Retinal pigment epithelial cell (primary cell): ENCODE data around the gene RC3H2.
"Not testable (repeated sequence)": the region's sequence is repeated elsewhere in the genome, so short reads cannot be mapped to it uniquely, and the experiment has no call there.

Experiments
- DNase-seq: peaks from one replicate; pipeline ENCODE4 v3.0.0-alpha.2; 2010; ENCODE audit warnings: low read depth
- H3K4me3 ChIP-seq: 2 replicates; pipeline ENCODE4 v1.5.1; 2011; ENCODE audit warnings: mild to moderate bottlenecking, low read length, control low read depth, moderate library complexity
- CTCF ChIP-seq: conservative IDR thresholded peaks from 2 replicates; pipeline ENCODE4 v1.5.1; 2011; ENCODE audit warnings: low read depth, low read length, control low read depth, inconsistent platforms

RC3H2 gene

GRCh38 chr9:122860319-122861142 is 44.6 kb downstream of the RC3H2 start:
- H3K4me3 ChIP-seq, result no peak overlapping the region
- DNase-seq, result no peak
- TF ChIP-seq CTCF, result no peak

- TF ChIP-seq CTCF, result no peak
- no peak overlapping the region for H3K4me3 ChIP-seq
- DNase-seq, result no peak
Observed at GRCh38 chr9:122857815-122858214, 47.3 kb downstream of the RC3H2 start.

DNA sequence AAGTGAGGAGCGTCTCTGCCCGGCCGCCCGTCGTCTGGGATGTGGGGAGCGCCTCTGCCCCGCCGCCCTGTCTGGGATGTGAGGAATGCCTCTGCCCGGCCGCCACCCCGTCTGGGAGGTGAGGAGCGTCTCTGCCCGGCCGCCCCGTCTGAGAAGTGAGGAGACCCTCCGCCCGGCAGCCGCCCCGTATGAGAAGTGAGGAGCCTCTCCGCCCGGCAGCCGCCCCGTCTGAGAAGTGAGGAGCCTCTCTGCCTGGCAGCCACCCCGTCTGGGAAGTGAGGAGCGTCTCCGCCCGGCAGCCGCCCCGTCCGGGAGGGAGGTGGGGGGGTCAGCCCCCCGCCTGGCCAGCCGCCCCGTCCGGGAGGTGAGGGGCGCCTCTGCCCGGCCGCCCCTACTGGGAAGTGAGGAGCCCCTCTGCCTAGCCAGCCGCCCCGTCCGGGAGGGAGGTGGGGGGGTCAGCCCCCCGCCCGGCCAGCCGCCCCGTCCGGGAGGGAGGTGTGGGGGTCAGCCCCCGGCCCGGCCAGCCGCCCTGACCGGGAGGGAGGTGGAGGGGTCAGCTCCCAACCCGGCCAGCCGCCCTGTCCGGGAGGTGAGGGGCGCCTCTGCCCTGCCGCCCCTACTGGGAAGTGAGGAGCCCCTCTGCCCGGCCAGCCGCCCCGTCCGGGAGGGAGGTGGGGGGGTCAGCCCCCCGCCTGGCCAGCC is 52.9 kb downstream of the RC3H2 start:
- DNase-seq, H3K4me3 ChIP-seq: not testable (repeated sequence)

DNA sequence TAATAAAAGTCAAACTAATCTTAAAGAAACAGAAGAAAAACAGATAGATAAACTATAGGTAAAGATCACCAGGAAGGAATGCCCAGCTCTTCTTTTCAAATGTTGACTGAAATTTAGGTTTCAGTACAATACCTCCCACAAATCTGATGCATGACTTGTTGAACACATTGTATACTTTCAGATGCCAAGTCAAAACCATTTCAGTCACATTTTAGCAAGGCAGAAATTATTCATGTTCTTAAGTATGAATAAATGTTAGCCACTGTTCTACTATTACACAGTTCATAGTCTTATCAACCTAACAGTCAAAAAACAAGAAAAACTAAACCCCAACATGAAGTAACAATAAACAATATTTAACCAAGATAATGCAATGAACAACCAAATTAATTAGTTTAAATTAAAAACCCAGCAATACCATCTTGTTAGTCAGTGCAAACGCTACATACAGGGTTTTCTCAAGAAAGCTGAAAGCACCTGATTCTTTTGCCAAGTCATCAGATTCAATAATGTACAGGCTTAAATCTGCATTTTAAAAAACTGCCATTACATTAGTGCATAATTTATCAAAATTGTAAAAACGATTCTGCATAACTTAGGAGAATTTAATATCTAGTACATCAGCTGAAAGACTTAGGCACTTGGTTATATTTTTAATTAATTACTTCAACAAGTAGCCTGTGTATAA is 56.8 kb downstream of the RC3H2 start:
- DNase-seq, result no peak
- no peak overlapping the region for H3K4me3 ChIP-seq
- no peak for TF ChIP-seq CTCF

GRCh38 chr9:122846371-122846940 is 58.7 kb downstream of the RC3H2 start:
- H3K4me3 ChIP-seq, result no peak overlapping the region
- TF ChIP-seq CTCF, result no peak
- no peak for DNase-seq

DNA sequence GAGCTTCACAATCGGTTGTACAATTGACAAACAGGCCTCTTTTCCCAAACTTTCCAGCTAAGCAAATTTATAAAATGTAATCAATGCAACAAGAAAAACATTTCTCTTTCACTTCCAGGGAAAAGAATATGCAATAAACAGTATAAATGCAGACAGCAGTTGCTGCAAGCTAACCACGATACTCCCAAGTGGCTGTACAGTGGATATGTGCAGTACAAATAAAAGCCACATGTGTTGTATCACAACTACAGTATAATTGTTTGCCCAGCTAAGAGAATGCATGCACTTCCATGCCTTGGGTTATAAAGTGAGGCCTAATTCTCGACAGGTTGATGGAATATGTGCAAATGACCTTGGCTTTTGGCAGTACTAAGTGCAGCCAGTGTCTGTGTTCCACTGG is 60.0 kb downstream of the RC3H2 start:
- TF ChIP-seq CTCF, result no peak
- H3K4me3 ChIP-seq, result no peak overlapping the region
- DNase-seq, result no peak

- TF ChIP-seq CTCF, result no peak
Observed at GRCh38 chr9:122844137-122844536, 61.0 kb downstream of the RC3H2 start.

More at GRCh38 chr9:122844137-122844536, 61.0 kb downstream of the RC3H2 start:
- no peak overlapping the region for H3K4me3 ChIP-seq
- no peak for DNase-seq
